ENCODE measurements around the gene DNAAF3.
"Not testable (repeated sequence)": the region's sequence is repeated elsewhere in the genome, so short reads cannot be mapped to it uniquely, and the experiment has no call there.

DNAAF3 gene

DNA sequence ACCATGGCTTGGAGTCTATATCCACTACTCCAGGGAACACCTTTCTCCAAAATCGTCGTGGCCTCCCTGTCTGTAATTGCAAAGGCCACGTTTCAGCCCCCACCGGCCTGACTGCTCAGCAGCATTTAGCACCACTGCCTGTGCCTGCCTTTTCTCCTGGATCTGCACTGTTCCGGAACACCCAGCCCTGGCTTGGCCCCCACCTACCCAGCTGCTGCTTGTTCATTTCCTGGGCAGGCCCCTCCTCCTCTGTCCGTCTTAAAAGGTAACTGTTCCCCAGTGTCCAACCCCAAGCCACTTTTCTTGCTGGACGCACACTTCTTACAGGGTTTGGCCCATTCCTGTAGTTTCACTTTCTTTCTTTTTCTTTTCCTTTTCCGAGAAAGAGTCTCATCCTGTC, 22.2 kb upstream of the DNAAF3 start:
- DNase-seq, result no peak
- TF ChIP-seq POLR2A (IDR thresholded peaks at IDR 0.05; ENCODE audit: low read length), result no peak
- no peak for TF ChIP-seq GATA1 (IDR thresholded peaks at IDR 0.05; ENCODE audit: low read depth, low read length)

DNA sequence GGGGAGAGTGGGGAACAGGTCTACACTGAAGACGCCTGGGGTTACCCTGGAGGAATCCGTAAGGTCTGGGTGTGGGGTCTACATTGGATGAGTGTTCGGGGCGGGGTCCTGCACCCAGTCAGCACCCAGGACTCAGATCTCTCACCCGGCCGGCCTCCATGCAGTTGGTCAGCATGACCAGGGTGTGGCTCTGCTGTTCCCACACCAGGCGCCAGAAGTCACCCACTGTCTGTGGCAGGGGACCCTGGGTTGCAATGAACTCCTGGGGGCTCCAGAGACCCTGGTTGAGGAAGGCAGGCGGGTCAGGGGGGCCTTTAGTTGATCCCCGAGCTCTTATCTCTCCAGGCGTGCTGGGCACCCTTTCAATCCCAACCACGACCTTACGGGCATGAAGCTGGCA, 19.7 kb upstream of the DNAAF3 start:
- DNase-seq, result no peak
- TF ChIP-seq GATA1 (IDR thresholded peaks at IDR 0.05; ENCODE audit: low read depth, low read length) (no peak), POLR2A (IDR thresholded peaks at IDR 0.05; ENCODE audit: low read length) (no peak)

GRCh38 chr19:55181740-55182139, 15.3 kb upstream of the DNAAF3 start:
- TF ChIP-seq POLR2A (IDR thresholded peaks at IDR 0.05; ENCODE audit: low read length) (no peak), GATA1 (IDR thresholded peaks at IDR 0.05; ENCODE audit: low read depth, low read length) (no peak)
- DNase-seq, result no peak

- TF ChIP-seq POLR2A (IDR thresholded peaks at IDR 0.05; ENCODE audit: low read length) (no peak), GATA1 (IDR thresholded peaks at IDR 0.05; ENCODE audit: low read depth, low read length) (no peak)
- peak; percentile 59 to 79 for DNase-seq
These were observed 13.4 kb upstream of the DNAAF3 start, which contains the start of gene SYT5 for GRCh38 chr19:55179606-55180484. Gene SYT5, minus strand, starts transcription at chr19:55180289. Its CDS starts 1,248 bp downstream, at chr19:55179041.

DNA sequence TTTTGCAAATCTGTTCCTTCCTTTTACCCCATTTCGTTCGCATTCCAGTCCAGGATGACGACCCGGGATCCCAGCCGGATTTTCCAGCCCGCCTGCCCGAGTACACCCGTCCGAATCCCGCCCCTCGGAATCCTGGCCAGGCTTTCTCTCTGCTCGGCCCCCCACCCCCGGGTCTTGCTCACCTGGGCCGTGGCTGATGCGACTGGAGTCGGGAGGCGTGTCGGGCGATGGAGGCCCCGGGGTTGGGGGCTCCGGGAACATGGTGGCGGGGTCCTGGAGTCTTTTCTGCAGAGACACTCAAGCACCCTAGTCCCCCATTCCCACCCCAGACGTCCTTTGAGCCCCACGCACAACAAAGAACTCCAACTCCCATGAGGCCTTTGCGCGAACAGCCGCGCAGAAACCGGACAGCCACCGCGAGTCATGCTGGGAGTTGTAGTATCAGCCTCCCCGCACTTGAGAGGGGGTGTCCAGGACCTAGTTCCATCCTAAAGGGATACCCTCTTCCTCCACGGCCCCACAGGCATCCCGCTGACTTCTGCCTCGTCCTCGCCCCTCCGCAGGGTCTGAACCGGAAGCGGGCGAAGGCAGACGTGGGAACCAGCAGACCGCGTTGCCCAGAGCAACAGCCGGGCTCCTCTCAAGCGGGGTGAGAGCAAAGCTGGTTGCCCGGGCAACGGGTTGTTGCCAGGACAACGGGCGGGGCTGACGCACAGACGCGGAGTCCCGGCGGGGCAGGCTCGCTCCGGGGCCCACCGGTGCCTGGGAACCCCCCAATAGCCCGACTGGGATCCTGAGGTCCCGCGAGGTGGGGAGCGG, 12.6 kb upstream of the DNAAF3 start:
- TF ChIP-seq POLR2A (IDR thresholded peaks at IDR 0.05; ENCODE audit: low read length), result no peak
- no peak for TF ChIP-seq GATA1 (IDR thresholded peaks at IDR 0.05; ENCODE audit: low read depth, low read length)
- peak; percentile 86 to 87 for DNase-seq

GRCh38 chr19:55176076-55176475, 9.7 kb upstream of the DNAAF3 start:
- peak in 1 of 2 experiments; percentile 15 for DNase-seq
- TF ChIP-seq GATA1 (IDR thresholded peaks at IDR 0.05; ENCODE audit: low read depth, low read length), result no peak
- no peak for TF ChIP-seq POLR2A (IDR thresholded peaks at IDR 0.05; ENCODE audit: low read length)

DNA sequence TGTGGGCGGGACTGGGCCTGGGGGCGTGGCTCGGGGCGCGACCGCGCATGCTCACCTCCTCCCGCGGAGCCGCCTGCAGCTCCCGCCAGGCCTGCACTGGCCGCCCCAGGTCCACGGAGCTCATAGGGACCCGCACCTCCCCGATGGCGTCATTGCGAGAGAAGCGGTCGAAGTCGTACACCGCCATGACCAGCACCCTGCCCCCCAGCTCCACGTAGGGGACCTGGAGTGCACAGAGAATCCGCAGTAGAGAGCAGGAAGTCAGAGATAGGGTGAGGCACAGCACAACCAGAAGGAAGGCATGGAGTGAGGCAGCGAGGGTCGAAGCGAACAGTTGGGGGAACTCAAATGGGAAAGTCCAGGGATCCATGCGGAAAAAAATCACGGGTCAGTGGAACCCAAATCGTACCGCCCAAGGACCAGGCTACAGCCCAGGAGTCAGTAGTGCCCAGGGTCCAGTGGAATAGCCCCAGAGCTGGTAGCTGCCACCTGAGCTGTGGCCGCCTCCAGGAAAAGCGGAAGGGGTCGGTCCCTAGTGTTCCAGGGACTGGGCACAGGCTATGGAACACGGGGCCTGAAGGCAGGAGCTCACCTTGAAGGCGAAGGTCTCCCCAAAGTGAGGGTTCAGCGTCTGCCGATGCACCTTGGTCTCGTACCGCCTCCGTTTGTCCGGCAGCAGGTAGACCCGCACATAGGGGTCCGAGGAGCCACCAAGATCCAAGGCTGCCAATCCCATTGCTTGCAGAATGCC, 8.9 kb upstream of the DNAAF3 start:
- DNase-seq, result no peak
- TF ChIP-seq GATA1 (IDR thresholded peaks at IDR 0.05; ENCODE audit: low read depth, low read length) (no peak), POLR2A (IDR thresholded peaks at IDR 0.05; ENCODE audit: low read length) (no peak)

DNA sequence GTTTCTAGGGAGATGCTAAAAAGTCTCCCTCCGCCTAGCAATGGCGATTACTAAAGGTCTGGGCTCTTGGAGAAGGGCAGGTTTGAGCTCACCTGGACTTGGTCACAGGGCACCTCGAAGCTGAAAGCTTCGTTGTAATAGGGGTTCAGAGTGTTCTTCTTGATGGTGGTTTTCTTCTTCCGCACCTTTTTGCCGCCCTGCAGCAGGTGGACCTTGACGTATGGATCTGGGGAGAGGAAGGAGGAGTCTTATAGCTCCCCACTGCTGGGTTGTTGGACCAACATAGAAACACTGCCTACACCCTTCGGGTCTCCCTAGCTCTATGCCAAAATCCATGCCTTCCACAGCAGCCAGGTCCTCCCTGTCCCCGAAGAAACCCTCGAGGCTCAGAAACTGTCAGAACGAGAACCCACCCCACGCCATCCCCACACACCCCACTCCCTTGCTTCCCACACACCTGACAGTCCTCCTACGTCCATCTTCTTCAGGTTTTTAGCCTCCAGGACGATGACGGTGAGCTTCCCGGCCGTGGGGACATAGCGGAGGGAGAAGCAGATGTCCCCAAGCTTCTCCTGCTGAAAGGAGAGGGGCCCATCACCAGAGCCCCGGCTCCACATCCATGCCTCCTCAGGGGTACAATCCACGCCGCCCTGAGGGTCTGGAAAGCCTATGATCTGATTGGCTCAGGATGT, 8.2 kb upstream of the DNAAF3 start:
- TF ChIP-seq POLR2A (IDR thresholded peaks at IDR 0.05; ENCODE audit: low read length) (no peak), GATA1 (IDR thresholded peaks at IDR 0.05; ENCODE audit: low read depth, low read length) (no peak)
- DNase-seq, result no peak

- peak; percentile 43 to 78 for DNase-seq
- no peak for TF ChIP-seq POLR2A (IDR thresholded peaks at IDR 0.05; ENCODE audit: low read length)
- TF ChIP-seq GATA1 (IDR thresholded peaks at IDR 0.05; ENCODE audit: low read depth, low read length), result no peak
These were observed 7.4 kb upstream of the DNAAF3 start for GRCh38 chr19:55173714-55174409.

DNA sequence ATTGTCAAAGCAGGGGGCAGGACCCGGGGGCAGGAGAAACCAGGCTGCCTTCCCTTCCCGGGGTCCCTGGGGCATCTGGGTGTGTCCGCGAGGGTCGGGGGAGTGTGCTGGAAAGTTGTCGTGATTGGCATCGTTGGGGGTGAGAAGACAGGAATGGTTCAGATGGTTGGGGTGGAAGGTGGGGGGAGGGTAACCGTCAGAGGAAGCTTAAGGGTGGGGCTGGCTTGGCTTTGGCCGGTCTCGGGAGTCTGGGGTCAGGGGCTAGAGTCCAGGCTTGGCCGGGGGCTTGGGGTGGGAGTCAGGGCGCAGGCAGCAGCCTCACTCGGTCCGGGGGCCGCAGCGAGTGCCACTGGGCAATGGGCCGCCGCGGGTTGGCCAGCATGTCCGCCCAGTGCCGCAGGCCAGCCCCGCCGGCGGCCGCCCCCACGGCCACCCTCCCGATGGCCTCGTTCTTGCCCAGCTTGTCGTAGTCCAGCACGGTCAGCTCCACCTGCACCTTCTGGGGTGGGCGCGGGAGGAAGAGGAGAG, 6.8 kb upstream of the DNAAF3 start:
- DNase-seq, result no peak
- TF ChIP-seq GATA1 (IDR thresholded peaks at IDR 0.05; ENCODE audit: low read depth, low read length) (no peak), POLR2A (IDR thresholded peaks at IDR 0.05; ENCODE audit: low read length) (no peak)

DNA sequence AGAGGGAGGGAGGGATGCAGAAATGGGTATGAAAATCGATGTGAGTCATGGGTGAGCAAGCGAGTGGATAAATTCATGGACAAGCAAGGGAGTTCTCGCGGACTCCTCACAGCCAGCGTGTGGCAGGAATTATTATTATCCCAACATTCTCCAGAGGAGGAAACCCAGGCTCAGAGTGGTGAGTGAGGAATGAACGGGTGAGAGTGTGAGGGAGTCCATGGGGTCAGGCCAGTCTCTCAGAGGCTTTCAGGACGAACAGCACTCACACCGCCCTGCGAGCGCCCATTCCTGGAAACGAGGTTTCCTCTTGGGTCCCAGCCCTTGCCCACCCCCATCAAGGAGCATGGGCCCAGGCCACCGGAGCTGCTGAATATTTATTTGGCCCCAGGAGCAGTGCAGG, 6.3 kb upstream of the DNAAF3 start:
- no peak for TF ChIP-seq POLR2A (IDR thresholded peaks at IDR 0.05; ENCODE audit: low read length)
- no peak for DNase-seq

DNA sequence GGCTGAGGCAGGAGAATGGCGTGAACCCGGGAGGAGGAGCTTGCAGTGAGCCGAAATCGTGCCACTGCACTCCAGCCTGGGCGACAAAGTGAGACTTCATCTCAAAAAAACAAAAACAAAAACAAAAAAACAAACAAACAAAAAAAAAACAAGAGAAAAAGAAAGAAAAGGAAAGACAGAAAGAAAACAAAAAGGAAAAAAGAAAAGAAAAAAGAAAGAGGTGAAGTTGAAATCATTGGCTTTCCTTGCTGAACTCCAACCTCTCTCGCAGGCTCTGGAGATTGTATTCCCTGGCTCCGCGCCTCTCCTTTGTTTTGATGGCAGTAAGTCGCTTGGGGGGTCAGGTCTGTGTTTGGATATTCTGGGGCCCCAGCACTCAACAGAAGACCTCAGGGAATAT, 5.9 kb upstream of the DNAAF3 start:
- not testable (repeated sequence) for DNase-seq

- DNase-seq, result no peak
- TF ChIP-seq GATA1 (IDR thresholded peaks at IDR 0.05; ENCODE audit: low read depth, low read length) (no peak), POLR2A (IDR thresholded peaks at IDR 0.05; ENCODE audit: low read length) (no peak)
These were observed 5.0 kb upstream of the DNAAF3 start for GRCh38 chr19:55171440-55171839.

All from erythroblast (primary cell).